Measurements from ENCODE around the gene ANK2.

ANK2 gene

DNA sequence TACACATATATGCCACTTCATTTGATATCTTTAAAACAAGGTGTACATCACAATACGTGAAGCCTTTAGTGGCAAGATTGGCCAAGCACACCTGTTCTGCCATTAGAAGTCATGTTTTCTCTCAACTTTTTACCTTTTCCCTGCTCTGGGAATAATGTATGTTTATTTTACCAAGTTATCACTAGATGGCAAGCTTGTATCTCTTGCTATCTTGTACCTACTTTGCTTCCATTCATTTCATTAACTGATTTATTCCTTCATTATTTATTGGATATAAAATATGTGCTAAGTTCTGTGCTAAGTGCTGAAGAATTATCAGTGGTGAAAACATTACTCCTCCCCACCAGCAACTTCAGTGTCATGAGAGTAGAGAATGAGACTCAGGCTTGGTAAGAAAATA lies 245.5 kb downstream of the ANK2 start:
- Histone ChIP-seq H3K27me3 (ENCODE audit: control insufficient read depth, insufficient read depth, low read length) (no peaks in the 10 kb centered on the region), H3K4me3 (ENCODE audit: low read length) (no peak overlapping the region), H3K4me1 (ENCODE audit: control insufficient read depth, insufficient read depth, low read length) (peaks cover 5% of the 10 kb centered on the region; the same call in 1 of the 2 replicates), H3K36me3 (ENCODE audit: control insufficient read depth, insufficient read depth, low read length) (no peaks in the 10 kb centered on the region), H3K27ac (ENCODE audit: low read length) (no peak overlapping the region), H3K9me3 (ENCODE audit: control insufficient read depth, insufficient read depth, low read length) (no peaks in the 10 kb centered on the region)
- no CpG with 5 or more reads among the region's 1 CpG for WGBS (ENCODE audit: insufficient coverage, insufficient read length)
- no peak for DNase-seq (ENCODE audit: low read depth, low spot score)

DNA sequence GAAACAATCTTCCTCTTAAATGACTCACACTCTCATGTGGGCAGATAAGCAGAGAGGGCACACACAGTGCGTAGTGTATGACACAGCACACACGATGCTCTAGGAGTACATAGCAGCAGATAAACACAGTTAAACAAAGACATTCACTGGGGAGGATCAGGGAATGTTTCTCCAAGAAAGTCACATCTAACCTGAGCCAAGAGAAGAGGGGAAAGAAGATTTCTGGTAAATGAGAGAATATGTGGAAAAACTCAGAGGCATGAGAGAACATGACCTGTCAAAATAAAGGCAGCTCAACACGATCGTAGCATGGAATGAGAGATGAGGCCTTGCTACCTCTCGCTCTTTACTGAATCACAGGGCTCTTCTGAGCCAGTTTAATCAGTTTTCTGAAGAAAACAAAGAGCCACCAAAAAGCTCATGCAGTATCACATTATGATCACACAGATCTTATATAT lies 251.0 kb downstream of the ANK2 start:
- Histone ChIP-seq H3K36me3 (ENCODE audit: control insufficient read depth, insufficient read depth, low read length) (no peaks in the 10 kb centered on the region), H3K27ac (ENCODE audit: low read length) (no peak overlapping the region), H3K4me3 (ENCODE audit: low read length) (no peak overlapping the region), H3K9me3 (ENCODE audit: control insufficient read depth, insufficient read depth, low read length) (no peaks in the 10 kb centered on the region), H3K4me1 (ENCODE audit: control insufficient read depth, insufficient read depth, low read length) (peaks cover 2% of the 10 kb centered on the region; the same call in 1 of the 2 replicates), H3K27me3 (ENCODE audit: control insufficient read depth, insufficient read depth, low read length) (no peaks in the 10 kb centered on the region)
- no CpG with 5 or more reads among the region's 5 CpGs for WGBS (ENCODE audit: insufficient coverage, insufficient read length)
- no peak for DNase-seq (ENCODE audit: low read depth, low spot score)

DNA sequence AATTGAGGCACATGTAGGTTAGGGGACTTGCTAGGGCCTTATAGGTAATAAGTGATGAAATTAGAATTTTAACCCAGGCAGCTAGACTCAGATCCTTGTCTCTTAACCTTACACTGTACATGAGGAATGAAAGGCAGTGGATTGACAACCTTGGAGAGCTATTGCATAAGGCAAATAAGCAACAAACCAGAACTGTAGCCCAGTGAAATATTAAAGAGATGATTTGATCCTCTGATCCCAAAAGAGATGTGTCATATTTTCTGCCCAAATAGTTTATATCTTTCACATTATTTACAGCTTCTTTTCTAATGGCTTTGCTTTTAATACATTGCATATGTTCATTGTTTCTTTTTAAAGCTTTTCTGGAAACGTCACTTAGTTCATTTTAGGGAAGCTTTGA lies 252.6 kb downstream of the ANK2 start:
- H3K27ac ChIP-seq (ENCODE audit: low read length) = no peak overlapping the region
- no peaks in the 10 kb centered on the region for H3K27me3 ChIP-seq (ENCODE audit: control insufficient read depth, insufficient read depth, low read length)

DNA sequence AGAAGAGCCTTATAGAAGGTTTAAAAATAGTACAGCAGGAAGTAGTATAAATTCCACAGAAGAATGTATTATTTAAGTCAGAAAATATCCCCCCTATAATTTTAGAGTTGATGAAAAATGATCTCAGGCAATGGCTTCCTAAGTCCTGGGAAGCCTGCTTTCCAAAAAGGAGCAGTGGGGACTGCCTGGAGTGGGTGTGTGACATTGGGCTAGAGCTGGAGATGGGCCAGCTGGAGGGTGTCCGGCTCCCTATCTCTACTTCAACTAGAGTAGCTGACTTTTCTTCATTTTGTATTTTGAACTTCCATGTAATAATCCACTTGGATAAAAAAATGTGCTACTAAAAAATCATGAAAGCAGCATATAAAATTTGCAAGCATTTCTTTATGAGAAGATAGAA lies 253.9 kb downstream of the ANK2 start:
- Histone ChIP-seq H3K9me3 (ENCODE audit: control insufficient read depth, insufficient read depth, low read length) (no peaks in the 10 kb centered on the region), H3K36me3 (ENCODE audit: control insufficient read depth, insufficient read depth, low read length) (no peaks in the 10 kb centered on the region), H3K4me1 (ENCODE audit: control insufficient read depth, insufficient read depth, low read length) (peaks cover 2% of the 10 kb centered on the region; the same call in 1 of the 2 replicates), H3K4me3 (ENCODE audit: low read length) (no peak overlapping the region), H3K27ac (ENCODE audit: low read length) (no peak overlapping the region), H3K27me3 (ENCODE audit: control insufficient read depth, insufficient read depth, low read length) (no peaks in the 10 kb centered on the region)
- WGBS (ENCODE audit: insufficient coverage, insufficient read length) = no CpG with 5 or more reads among the region's 1 CpG
- DNase-seq (ENCODE audit: low read depth, low spot score) = no peak

More for the DNA sequence above, 252.6 kb downstream of the ANK2 start:
- H3K9me3 ChIP-seq (ENCODE audit: control insufficient read depth, insufficient read depth, low read length) = no peaks in the 10 kb centered on the region
- DNase-seq (ENCODE audit: low read depth, low spot score) = no peak
- H3K4me3 ChIP-seq (ENCODE audit: low read length) = no peak overlapping the region
- peaks cover 2% of the 10 kb centered on the region; the same call in 1 of the 2 replicates for H3K4me1 ChIP-seq (ENCODE audit: control insufficient read depth, insufficient read depth, low read length)
- WGBS (ENCODE audit: insufficient coverage, insufficient read length) = no CpG with 5 or more reads among the region's 1 CpG
- no peaks in the 10 kb centered on the region for H3K36me3 ChIP-seq (ENCODE audit: control insufficient read depth, insufficient read depth, low read length)

DNA sequence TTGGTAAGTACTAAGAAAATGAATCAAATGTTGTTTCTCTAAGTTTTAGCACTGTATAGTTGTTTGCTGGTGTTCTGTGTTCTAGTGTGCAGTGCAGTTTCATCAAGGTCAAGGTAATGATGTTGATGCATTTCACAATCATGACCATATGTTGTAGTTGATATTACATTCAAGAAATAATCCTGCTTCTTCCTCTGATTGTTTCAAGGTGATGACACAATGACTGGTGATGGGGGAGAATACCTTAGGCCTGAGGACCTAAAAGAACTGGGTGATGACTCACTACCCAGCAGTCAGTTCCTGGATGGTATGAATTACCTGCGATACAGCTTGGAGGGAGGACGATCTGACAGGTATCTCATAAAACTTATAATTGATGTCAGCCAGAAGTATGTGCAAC lies 261.6 kb downstream of the ANK2 start:
- H3K9me3 ChIP-seq (ENCODE audit: control insufficient read depth, insufficient read depth, low read length) = no peaks in the 10 kb centered on the region
- H3K4me1 ChIP-seq (ENCODE audit: control insufficient read depth, insufficient read depth, low read length) = no peaks in the 10 kb centered on the region; the same call in 1 of the 2 replicates
- WGBS (ENCODE audit: insufficient coverage, insufficient read length) = no CpG with 5 or more reads among the region's 2 CpGs
- H3K4me3 ChIP-seq (ENCODE audit: low read length) = no peak overlapping the region
- DNase-seq (ENCODE audit: low read depth, low spot score) = no peak
- H3K27me3 ChIP-seq (ENCODE audit: control insufficient read depth, insufficient read depth, low read length) = no peaks in the 10 kb centered on the region
- no peaks in the 10 kb centered on the region for H3K36me3 ChIP-seq (ENCODE audit: control insufficient read depth, insufficient read depth, low read length)
- no peak overlapping the region for H3K27ac ChIP-seq (ENCODE audit: low read length)

DNA sequence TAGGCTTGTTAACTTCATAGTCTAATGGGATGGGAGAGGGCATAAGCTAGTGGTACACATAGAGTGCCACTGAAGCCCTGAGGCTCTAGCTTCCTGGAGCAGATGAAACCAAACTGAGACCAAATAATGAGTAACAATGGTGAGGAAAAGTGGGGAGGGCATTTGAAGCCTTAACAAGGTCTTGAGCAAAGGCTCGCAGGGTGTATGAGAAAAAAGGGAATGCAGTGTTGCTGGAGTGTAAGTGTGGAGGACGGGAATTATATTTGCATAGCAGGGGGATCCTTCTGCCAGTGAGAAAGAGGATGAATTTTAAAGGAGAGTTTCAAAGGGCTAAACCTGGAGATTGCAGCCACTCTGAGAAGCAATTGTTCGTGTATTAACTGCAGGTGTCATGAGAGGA lies 263.1 kb downstream of the ANK2 start:
- no peak overlapping the region for H3K27ac ChIP-seq (ENCODE audit: low read length)
- H3K36me3 ChIP-seq (ENCODE audit: control insufficient read depth, insufficient read depth, low read length) = no peaks in the 10 kb centered on the region
- no peak for DNase-seq (ENCODE audit: low read depth, low spot score)
- H3K4me1 ChIP-seq (ENCODE audit: control insufficient read depth, insufficient read depth, low read length) = no peaks in the 10 kb centered on the region; the same call in 1 of the 2 replicates
- H3K9me3 ChIP-seq (ENCODE audit: control insufficient read depth, insufficient read depth, low read length) = no peaks in the 10 kb centered on the region
- no peaks in the 10 kb centered on the region for H3K27me3 ChIP-seq (ENCODE audit: control insufficient read depth, insufficient read depth, low read length)
- WGBS (ENCODE audit: insufficient coverage, insufficient read length) = no CpG with 5 or more reads among the region's 3 CpGs
- no peak overlapping the region for H3K4me3 ChIP-seq (ENCODE audit: low read length)

DNA sequence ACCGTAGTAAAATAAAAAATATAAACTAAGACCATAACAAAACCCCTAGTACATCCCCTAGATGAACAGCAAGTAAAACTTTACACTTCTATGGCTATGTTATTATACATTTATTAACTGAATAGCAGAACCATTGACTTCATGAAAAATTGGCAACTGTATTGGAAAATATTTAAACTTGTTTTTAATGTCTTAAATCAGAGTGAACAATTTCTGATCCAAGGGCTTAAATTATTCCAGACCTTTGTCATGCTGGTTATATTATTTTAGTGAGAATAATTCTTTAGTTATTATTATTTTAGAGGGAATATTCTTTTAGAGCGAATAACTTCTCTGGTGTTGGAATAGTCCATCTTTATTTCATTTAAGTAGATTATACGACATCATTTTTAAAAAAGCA lies 265.0 kb downstream of the ANK2 start:
- 100% methylated on average over 1 of the region's 3 CpGs for WGBS (ENCODE audit: insufficient coverage, insufficient read length)
- Histone ChIP-seq H3K4me1 (ENCODE audit: control insufficient read depth, insufficient read depth, low read length) (no peaks in the 10 kb centered on the region; the same call in 1 of the 2 replicates), H3K9me3 (ENCODE audit: control insufficient read depth, insufficient read depth, low read length) (no peaks in the 10 kb centered on the region), H3K36me3 (ENCODE audit: control insufficient read depth, insufficient read depth, low read length) (no peaks in the 10 kb centered on the region; the same call in 1 of the 2 replicates), H3K27me3 (ENCODE audit: control insufficient read depth, insufficient read depth, low read length) (no peaks in the 10 kb centered on the region), H3K4me3 (ENCODE audit: low read length) (no peak overlapping the region), H3K27ac (ENCODE audit: low read length) (no peak overlapping the region)
- DNase-seq (ENCODE audit: low read depth, low spot score) = no peak

DNA sequence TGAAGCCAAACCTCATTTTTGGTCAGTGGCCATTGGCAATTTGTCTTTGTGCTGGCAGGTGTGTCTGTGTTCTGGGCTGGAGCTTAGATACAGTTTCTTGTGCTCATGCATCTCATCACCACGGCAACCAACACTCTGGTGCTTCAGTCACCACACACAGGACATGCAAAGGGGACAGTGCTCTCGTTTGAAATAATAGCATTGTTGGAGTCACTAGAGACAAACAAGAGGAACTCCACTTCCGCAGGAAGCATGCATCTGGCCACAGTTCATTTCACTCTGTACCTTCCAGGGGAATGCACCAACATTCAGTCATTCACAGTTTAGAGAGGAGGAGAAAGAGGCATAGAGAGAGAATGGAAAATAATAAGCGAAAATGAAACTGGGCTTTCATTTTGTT lies 267.4 kb downstream of the ANK2 start:
- no CpG with 5 or more reads among the region's 4 CpGs for WGBS (ENCODE audit: insufficient coverage, insufficient read length)
- no peaks in the 10 kb centered on the region for H3K9me3 ChIP-seq (ENCODE audit: control insufficient read depth, insufficient read depth, low read length)
- no peak for DNase-seq (ENCODE audit: low read depth, low spot score)

DNA sequence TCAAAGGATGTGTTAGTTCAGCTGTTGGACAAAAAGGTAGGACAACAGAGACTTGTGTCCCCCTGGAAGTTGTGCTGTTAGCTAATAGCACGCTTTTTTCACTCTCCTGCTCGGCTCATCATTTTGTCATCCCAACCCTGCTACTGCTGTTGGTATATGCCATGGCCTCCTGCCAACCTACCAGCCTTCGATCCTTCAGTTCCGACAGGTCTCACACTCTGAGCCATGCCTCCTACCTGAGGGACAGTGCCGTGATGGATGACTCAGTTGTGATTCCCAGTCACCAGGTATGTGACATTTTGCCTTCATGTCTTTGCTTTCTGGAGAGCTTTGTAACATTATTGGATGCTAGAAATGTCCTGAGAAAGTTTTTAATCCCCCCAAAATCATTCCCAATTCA lies 268.1 kb downstream of the ANK2 start:
- Histone ChIP-seq H3K4me3 (ENCODE audit: low read length) (no peak overlapping the region), H3K27me3 (ENCODE audit: control insufficient read depth, insufficient read depth, low read length) (no peaks in the 10 kb centered on the region), H3K9me3 (ENCODE audit: control insufficient read depth, insufficient read depth, low read length) (no peaks in the 10 kb centered on the region), H3K4me1 (ENCODE audit: control insufficient read depth, insufficient read depth, low read length) (no peaks in the 10 kb centered on the region; the same call in 1 of the 2 replicates), H3K27ac (ENCODE audit: low read length) (no peak overlapping the region), H3K36me3 (ENCODE audit: control insufficient read depth, insufficient read depth, low read length) (no peaks in the 10 kb centered on the region; the same call in 1 of the 2 replicates)
- DNase-seq (ENCODE audit: low read depth, low spot score) = no peak
- no CpG with 5 or more reads among the region's 5 CpGs for WGBS (ENCODE audit: insufficient coverage, insufficient read length)

More for the DNA sequence above, 267.4 kb downstream of the ANK2 start:
- H3K27ac ChIP-seq (ENCODE audit: low read length) = no peak overlapping the region
- H3K4me3 ChIP-seq (ENCODE audit: low read length) = no peak overlapping the region
- H3K27me3 ChIP-seq (ENCODE audit: control insufficient read depth, insufficient read depth, low read length) = no peaks in the 10 kb centered on the region
- H3K4me1 ChIP-seq (ENCODE audit: control insufficient read depth, insufficient read depth, low read length) = no peaks in the 10 kb centered on the region; the same call in 1 of the 2 replicates
- no peaks in the 10 kb centered on the region; the same call in 1 of the 2 replicates for H3K36me3 ChIP-seq (ENCODE audit: control insufficient read depth, insufficient read depth, low read length)

DNA sequence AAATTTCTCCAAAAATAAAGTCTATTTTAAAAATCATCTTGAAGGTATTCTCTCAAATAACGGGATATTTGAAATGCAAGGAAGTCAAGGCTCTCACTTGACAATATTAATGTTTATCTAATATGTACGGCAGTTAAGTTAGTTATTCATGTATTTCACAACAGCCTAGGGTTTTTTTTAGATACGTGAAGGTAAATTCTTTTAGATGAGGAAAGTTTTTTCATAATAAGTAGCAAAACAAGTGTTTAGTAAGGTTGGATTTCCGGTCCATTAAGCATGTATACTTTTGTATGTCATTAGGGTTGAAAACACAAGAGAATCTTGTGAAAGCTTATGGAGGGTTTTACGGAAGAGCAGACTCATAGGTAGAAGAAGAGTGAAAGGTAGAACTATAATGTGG lies 273.3 kb downstream of the ANK2 start:
- no peaks in the 10 kb centered on the region; the same call in 1 of the 2 replicates for H3K36me3 ChIP-seq (ENCODE audit: control insufficient read depth, insufficient read depth, low read length)
- no peak overlapping the region for H3K27ac ChIP-seq (ENCODE audit: low read length)
- no peaks in the 10 kb centered on the region for H3K9me3 ChIP-seq (ENCODE audit: control insufficient read depth, insufficient read depth, low read length)
- H3K4me3 ChIP-seq (ENCODE audit: low read length) = no peak overlapping the region
- no peaks in the 10 kb centered on the region for H3K4me1 ChIP-seq (ENCODE audit: control insufficient read depth, insufficient read depth, low read length)
- DNase-seq (ENCODE audit: low read depth, low spot score) = no peak
- 100% methylated on average over 1 of the region's 5 CpGs for WGBS (ENCODE audit: insufficient coverage, insufficient read length)
- H3K27me3 ChIP-seq (ENCODE audit: control insufficient read depth, insufficient read depth, low read length) = no peaks in the 10 kb centered on the region

DNA sequence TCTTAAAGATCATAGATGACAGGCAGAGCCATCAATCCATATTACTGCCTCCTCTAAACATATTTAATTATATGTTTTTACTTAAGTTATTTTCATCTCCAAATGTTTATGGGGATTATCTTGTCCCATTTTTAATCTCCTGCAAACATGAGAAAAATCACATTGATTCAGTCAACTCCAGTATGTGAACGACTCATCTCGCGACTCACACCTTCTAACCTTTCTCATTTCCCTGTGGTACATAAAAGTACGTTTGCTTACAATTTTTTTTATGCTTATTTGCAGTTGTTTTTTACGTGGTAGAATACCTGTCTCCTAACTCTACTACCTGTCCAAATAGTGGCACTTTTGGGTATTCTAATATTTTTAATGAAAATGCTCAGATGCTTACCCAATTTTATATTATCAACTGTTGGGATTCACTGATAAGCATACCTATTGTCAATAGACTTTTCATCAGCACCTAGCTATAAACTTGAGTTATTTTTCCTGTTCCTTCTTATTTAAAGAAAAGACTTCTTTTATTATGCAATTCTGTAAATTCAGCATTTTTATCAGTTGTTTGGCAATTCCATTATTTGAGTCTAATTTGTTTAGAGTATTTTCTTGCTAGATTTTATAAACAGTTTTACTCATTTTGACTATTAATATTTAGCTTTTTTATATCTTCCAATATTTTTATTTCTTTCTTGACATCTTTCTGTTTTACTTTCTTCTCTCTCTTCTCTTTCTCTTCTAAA lies 276.6 kb downstream of the ANK2 start:
- Histone ChIP-seq H3K27ac (ENCODE audit: low read length) (no peak overlapping the region), H3K27me3 (ENCODE audit: control insufficient read depth, insufficient read depth, low read length) (no peaks in the 10 kb centered on the region)
- WGBS (ENCODE audit: insufficient coverage, insufficient read length) = 100% methylated on average over 4 of the region's 5 CpGs

More for the DNA sequence above, 276.6 kb downstream of the ANK2 start:
- Histone ChIP-seq H3K9me3 (ENCODE audit: control insufficient read depth, insufficient read depth, low read length) (no peaks in the 10 kb centered on the region), H3K4me1 (ENCODE audit: control insufficient read depth, insufficient read depth, low read length) (no peaks in the 10 kb centered on the region), H3K36me3 (ENCODE audit: control insufficient read depth, insufficient read depth, low read length) (no peaks in the 10 kb centered on the region), H3K4me3 (ENCODE audit: low read length) (no peak overlapping the region)
- no peak for DNase-seq (ENCODE audit: low read depth, low spot score)

All from iPS DF 6.9 (cell line).